ENCODE data around the gene CDADC1.
"Not testable (repeated sequence)": the region's sequence is repeated elsewhere in the genome, so short reads cannot be mapped to it uniquely, and the experiment has no call there.

The CDADC1 gene

DNA sequence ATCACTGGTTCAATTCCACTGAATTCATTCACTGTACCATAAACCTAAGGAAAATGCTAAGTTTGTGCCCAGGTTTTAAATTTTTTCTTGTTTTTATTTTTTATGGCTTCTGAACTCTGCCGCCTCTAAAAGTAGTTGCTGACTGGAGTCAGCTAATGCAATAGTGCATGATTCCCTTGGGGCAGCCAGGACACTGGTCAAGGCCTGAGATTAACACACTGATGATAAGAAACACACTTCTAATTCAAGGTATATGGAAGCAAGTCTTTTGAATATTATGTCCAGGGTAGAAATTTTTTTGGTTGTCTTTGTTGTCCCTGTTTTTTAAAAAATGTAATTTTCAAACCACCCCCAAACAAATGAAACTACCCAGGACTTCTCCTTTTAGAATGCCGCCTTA is 72.2 kb downstream of the CDADC1 start:
- DNase-seq, result no peak

DNA sequence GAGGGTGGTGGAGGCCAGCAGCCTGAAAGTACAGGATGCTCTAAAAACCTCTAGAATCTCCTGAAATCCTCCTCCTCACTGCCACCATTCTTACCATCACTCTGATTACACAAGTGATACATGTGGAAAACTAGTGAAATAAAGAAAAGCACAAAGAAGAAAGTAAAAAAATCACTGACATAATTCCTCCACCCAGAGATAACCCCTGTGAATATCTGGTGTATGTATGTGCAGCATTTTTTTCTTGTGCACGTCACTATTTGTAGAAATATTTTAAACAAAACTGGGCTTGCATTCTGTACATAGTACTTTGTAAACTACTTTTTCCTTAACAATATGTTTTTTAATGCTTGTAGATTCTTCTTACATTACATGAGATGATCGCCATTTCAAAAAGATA is 73.2 kb downstream of the CDADC1 start:
- no peak for DNase-seq

DNA sequence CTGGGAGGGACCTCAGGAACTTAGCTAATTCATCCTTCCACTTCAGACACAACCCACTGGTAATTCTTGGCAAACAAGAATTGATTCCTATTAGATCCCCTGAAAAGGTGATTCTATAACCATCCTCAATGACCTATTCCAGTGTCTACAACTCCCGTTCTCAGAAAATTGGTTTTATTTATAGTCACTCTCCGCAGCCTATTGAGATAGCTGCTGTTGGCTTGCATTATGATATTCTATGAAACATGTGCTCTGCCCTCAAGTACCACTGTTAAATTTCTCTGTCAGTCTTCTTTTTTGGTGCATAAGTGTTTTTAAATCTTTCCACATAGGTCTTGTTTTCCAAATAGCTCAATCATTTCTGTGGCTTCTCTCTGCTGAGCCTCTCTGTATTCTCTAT is 75.0 kb downstream of the CDADC1 start:
- DNase-seq, result no peak

DNA sequence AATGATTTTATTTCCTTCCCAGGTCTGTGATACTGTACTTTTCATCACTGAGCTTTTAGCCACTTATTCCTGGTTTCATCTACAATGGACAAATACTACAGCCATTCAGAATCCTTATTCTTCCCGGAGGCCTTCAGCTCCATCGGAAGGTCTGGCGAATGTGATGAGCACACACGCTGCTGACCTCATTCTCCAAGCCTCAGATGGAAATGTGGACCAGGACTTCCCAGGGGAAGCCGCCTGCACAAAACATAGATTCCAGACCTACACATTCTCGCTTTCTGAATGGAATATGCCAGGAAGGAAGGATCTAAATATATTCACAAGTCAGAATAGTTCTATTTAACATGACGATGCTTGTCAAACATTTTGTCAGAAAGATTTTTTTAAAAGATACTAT is 75.6 kb downstream of the CDADC1 start:
- DNase-seq, result no peak

DNA sequence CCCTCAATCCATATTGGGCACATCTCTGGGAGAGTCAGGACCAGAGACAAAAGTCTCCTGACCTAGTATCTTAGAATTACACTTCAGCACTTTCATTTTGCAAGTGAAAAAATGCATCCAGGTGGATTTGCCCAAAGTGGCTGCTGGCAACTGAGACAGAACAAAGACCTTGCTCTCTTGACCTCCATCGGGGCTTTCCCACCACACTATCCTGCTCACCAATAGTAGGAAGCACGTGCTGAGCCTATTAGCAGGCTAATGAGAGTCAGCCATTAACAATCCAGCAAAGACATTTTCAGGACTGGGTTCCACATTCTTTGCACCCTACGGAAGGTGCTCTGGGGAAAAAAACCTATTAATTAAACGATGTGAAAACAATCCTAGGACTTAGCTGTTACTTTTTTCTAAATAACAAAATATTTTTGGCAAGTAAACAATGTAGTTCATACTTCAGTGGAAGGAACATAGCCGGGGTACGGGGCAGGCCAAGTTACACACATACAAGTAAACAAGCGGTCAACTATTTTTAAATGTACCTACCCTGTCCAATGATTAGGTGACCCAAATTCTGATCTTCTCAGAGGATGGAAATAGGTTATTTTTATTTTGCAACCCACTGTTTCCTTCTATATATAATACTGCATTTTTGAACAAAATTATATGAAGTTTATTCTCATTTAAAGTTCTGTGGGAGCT is 78.6 kb downstream of the CDADC1 start:
- DNase-seq, result no peak

DNA sequence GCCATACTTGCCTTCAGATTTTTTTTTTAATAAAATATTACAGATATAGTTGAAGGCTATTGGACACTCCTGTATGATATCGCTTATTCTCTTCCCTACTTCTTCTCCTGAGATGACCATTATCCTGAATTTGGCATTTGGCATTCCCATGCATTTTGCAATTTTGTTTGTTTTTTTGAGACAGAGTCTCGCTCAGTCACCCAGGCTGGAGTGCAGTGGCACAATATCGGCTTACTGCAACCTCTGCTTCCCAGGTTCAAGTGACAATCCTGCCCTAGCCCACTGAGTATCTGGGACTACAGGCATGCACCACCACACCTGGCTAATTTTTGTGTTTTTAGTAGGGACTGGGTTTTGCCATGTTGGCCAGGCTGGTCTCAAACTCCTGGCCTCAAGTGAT is 79.4 kb downstream of the CDADC1 start:
- not testable (repeated sequence) for DNase-seq

DNA sequence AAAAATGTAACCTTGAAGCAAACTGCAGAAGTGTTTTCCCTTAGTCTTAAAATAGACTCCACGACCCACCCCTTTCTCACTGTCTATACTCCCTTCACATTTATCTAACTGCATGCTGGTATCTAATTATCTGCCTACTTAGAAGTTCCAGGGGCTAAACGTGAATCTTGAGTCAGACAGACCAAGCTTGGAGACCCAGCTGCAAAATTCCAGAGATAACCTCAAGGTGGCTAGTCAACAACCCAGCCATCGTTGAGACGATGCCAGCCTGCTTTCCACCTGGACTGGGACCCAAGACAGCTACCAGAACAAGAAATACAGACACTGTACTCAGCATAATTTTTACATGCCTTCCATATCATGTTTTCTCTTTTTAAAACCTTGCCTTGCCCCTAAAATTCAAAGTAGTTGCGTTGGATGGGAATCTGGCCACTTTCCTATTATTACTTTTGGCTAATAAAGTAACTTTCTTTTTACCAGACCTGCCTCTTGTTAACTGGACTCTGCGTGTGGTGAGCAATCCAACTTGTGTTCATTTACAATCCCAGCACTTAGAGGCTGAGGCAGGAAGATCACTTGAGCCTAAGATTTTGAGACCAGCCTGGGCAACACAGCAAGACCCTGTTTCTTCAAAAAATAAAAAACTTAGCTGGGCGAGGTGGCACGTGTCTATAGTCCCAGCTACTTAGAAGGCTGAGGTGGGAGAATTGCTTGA is 82.3 kb downstream of the CDADC1 start:
- DNase-seq, result no peak

DNA sequence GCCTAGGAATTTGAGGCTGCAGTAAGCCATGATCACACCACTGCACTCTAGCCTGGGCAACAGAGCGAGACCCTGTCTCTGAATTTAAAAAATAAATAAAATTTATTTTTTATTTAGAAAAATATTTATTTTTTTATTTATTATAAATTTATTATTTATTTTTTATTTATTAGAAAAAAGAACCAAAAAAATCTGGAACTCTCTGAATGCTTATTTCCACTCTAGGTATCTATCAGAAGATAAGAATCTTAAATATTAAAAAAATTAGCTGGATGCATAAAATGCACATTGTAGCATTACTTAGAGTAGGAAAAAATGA is 82.8 kb downstream of the CDADC1 start:
- DNase-seq, result no peak

DNA sequence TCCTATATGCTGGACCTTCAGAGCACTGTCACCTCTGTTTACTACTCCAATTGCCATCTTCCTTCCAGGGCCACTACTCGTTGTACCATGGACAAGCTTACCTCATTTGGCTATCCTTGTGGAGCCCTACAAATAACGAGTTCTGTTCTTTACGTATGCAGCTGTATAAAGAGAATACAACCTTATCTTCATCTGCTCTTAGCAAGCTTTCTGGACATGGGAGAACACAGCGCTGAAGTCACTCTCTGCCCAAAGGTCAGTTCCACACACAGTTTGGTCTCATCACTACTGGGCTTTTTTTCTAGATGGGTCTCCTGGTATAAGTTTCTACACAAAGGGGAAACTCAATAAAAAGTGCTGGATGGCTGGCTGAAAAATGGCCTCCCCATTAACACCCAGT is 88.9 kb downstream of the CDADC1 start:
- no peak for DNase-seq

DNA sequence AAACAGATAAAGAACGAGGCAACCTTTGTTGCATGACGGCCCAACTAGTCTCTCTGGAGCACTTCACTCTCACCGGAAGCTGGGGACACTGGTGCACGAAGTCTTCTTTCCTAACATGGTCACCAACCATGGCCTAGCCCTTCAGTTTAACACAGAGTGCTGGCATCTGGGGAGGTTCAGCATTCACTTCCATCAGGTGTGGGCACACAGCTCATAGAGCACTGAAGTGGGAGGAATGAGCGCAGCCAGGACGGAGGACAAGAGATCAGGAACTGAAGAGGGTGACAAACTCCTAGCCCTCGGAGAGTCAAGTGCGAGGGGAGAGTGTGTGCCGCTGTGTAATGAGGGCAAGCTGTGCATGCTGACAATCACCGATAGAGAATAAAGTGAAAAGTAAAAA is 92.4 kb downstream of the CDADC1 start:
- DNase-seq, result no peak

DNA sequence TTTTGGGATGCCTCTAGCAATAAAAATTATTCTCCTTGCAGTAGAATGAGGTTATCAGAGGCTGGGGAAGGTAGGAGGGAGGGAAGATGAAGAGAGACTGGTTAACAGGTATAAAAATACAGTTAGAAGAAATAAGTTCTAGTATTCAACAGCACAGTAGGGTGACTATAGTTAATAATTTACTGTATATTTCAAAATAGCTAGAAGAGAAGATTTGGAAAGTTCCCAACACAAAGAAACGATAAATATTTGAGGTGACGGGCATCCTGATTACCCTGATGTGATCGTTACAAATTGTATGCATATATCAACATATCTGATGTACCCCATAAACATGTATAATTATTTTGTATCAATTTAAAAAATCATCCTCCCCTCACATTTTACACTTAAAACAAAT is 93.8 kb downstream of the CDADC1 start:
- no peak for DNase-seq

DNA sequence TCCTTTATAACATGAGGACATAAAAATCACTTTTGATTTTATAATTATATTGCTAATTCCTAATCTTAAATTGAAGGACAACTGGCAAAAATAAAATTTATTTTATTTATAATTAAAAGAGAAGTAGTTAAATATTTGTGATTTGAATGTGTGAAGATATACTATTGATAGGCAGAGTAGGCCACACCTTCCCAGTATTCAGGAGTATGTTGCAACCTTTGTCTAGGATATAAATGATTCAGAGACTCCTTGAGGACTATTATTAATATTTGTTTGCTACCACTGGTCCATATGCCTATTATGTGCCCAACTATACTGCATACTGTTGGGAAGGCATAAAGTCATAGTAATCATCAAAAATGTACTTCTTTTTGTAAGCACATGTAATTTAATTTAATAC is 94.2 kb downstream of the CDADC1 start:
- no peak for DNase-seq

DNA sequence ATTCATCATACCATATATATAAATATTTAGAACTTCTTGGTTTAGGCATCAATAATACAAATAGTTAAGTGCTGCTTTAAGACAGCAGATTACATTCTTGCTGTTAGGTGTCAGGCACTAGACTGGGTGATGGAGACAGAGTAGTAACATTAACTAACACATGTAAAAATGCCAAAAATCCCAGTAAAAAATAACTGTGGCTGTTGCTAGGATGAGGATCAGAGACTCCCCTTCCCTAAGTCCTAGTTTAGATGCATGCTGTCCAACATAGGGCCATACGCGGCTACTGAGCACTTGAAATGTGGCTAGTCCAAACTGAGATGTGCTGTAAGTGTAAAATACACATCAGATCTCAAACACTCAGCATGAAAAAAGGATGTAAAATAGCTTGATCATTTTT is 94.7 kb downstream of the CDADC1 start:
- no peak for DNase-seq
